NCI-H146 (cell line): ENCODE data around the gene IBA57.

Experiments used
- DNase-seq: peaks from one replicate; lab custom pipeline; 2025; lab: John Stamatoyannopoulos, UW

IBA57 gene

DNA sequence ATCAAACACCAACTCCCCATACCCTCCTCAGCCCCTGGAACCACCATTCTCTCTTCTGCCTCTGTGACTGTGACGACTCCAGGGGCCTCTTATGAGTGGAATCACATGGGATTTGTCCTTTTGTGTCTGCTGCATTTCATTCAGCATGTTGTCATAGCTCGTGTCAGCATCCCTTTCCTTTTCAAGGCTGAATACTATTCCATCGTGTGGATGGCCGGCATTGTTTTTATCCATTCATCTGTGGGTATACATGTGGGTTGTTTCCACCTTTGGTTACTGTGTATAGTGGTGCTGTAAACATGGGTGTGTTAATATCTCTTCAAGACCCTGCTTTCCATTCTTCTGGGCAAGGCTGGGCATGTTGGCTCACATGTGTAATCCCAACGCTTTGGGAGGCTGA is 25.2 kb downstream of the IBA57 start:
- DNase-seq: no peak

DNA sequence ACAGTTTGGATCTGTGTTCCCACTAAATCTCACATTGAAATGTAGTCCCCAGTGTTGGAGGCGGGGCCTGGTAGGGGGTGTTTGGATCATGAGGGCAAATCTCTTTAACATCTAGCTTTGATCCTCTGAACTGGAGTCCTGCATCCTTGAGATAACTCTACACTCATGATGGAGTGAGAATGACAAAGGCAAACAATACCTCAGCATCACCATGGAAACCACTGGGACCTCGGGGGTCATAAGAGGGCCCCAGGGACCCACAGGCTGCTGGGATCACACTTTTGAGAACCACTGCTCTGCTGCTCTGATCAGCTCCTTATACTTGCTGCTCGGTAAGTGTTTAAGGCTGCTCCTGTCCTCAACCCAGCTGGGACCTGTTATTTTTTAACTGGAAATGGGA is 28.8 kb downstream of the IBA57 start:
- no peak for DNase-seq

DNA sequence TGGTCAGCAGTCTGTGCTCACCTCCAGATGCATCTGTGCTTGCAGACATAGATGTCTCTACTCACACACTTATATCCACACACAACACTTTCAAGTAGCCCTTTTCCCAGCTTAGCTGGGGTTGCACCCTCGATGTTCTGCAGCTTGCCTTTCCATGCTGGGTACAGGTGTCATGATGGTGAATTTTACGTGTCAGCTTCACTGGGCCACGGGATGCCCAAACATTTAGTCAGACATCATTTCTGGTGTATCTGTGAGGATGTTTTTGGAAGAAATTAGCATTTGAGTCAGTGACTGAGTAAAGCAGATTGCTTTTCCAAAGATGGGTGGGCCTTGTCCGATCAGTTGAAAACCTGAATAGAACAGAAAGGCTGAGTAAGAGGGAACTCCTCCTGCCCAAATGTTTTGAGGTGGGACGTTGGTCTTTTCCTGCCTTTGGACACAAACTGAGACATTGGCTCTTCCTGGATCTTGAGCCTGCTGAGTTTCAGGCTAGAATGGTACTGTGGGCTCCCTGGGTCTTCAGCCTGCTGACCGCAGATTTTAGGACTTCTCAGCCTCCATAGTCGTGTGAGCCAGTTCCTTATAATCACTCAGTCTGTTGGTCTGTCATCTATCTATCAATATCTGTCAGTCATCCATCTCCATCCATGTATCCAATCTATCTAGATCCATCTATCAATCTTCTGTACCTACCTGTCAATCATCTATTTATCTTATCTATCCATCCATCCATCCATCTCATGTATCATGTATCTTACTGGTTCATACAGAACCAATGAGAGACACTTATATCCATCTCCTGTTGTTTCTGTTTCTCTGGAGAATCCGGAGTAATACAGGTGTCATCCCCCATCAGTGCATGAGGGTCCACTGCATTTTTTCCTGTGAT is 29.6 kb downstream of the IBA57 start:
- no peak for DNase-seq

DNA sequence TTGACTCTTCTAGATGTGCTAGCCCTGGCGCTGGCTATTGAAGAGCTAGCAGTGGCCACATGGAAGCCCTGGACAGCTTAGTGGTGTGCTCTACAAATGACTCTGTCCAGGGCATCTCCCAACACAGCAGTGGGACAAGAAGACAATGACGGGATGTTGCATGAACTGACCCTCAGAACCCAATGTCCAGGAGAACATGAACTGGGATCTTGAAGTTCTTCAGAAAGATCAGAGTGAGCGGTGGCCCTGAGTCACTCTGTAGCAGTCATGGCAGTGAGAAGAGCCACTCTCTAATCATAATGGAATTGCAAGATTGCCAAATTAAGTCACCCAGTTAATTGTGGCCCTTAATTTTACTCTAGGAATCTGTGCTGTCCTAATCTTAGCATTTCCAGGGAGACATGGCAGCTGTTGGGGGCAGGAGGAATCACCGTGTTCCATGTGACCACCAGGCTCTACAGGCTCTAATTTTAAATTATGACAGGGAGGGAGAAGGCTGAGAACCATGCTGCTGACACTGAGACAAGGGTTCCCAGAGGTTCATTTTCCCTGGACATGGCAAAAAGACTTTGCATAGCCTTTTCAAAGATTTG is 32.0 kb downstream of the IBA57 start:
- no peak for DNase-seq

DNA sequence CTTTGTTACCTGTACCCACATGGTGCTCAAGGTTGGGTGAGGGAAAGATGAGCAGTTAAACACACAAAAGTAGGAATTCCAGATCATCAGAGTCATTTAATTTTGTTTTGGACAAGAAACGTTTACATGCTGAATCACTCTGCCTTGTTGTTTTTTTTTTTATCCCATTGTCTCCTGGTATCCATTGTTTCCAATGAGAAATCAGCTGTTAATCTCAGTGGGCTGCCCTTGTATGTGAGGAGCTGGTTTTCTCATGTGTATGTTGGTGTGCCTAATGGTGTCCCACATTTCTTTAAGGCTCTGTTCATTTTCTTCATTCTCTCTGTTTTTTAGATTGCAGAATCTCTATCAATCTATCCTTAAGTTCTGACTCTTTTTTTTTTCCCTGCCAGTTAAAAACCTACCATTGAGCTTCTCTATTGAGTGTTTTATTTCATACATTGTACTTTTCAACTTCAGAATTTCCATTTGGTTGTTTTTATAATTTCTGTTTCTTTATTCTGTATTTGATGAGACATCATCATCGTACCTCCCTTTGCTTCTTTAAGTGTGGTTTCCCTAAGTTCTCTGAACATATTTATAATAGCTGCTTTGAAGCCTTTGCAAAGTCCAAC is 33.5 kb downstream of the IBA57 start:
- no peak for DNase-seq

DNA sequence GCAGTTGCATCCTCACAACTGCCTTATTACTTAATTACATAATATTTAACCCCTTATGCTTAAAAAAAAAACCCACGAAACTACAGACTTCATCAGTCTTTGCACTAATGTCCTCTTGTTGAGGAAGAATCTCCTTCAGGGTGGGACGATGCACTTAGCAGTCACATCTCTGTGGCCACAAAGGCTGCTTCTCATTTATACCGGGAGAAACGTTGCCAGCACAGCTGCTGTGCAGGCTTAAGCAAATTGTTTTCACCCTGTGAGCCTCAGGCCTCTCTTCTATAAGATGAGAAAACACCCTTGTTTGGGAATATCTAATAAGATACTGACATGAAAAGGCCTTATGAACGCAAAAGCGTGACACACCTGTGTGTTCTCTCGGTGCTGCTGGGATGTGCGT is 39.4 kb downstream of the IBA57 start:
- no peak for DNase-seq

DNA sequence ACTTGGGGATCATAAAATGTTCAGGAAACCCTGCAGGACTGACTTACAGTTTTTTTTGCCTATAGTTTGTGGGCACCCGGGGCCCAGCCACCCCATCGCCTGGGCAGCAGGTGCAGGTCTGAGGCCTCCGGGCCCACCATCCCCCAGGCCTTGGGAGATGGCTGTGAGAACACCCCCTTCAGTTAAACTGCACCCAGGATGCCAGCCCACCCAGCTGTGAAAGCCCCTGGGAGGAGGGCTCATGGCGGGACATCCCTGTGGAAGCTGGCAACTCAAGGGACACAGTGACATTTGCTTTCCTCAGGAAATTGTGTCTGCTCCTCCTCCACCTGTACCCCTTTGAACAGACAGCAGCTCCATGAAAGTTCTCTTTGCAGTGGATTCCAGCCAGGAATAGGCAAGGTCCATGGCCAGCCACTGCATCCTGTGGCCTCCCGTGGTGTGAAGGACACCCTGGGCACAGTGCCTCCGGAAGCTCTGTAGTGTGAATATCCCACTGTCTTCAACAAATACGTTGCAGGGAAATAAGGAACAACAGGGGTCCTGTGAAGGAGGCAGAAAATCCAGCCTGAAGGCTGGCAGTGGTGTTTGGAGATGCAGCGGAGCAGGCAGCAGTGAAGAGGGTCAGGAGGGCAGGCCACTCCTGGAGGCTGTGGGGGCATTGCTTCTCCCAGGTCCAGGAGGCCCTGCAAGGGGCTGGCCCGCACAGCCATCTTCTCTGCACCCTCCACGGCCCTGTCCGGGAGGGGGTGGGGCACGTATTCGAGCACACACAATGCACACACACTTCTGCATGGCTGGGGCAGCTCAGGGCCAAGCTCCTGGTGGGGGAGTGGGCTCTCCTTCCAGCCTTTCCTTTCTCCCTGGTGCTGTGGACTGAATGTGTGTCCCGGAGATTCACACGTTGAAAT is 40.2 kb downstream of the IBA57 start:
- no peak for DNase-seq

DNA sequence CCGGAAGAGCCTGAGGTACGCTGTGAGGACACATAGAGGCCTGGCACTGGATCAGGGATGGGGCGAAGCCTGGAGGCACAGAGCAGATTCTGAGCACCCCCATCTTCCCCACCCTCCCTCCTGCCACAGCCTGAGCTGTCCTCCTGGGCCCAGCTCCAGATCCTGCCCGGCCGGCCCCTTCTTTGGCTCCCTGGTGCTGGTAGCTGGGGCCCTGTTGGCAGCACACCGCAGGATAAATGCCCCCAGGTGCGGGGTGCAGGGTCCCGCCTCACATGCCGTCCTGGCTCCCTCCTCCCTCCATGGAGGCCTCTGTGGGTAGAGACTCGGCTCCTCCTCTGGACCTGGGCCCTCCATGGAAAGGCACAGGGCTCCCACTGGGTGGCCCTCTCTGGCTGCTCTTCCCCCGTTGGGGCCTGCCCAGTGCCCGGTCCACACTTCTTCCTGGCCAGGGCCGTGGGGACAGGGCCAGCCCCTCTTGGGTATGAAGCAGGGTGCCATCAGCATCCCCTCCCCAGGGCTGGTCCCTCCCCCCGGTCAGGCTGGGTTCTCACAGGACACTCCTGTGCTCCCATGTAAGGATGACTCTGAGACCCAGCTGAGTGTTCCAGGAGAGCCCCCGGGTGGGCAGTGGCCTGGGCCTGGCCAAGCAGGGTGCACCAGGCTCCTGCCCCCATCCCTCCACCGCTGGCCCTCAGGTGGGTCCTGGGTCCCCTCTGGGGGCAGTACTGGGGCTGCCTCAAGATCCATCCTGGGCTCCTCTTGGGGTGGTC is 41.2 kb downstream of the IBA57 start:
- DNase-seq: no peak

DNA sequence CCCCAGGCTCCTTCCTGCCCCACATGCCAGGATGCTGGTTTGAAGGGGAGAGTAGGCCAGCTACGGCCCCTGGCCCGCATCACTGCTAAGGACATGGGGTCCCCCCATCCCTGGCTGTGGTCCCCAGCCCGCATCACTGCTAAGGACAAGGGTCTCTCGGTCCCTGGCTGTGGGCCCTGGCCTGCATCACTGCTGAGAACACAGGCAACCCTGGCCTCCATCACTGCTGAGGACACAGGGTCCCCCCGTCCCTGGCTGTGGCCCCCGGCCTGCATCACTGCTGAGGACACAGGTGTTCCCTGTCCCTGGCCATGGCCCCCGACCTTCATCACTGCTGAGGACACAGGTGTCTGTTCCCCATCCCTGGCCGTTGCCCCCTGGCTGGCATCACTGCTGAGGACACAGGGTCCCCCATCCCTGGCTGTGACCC is 41.8 kb downstream of the IBA57 start:
- DNase-seq: no peak

DNA sequence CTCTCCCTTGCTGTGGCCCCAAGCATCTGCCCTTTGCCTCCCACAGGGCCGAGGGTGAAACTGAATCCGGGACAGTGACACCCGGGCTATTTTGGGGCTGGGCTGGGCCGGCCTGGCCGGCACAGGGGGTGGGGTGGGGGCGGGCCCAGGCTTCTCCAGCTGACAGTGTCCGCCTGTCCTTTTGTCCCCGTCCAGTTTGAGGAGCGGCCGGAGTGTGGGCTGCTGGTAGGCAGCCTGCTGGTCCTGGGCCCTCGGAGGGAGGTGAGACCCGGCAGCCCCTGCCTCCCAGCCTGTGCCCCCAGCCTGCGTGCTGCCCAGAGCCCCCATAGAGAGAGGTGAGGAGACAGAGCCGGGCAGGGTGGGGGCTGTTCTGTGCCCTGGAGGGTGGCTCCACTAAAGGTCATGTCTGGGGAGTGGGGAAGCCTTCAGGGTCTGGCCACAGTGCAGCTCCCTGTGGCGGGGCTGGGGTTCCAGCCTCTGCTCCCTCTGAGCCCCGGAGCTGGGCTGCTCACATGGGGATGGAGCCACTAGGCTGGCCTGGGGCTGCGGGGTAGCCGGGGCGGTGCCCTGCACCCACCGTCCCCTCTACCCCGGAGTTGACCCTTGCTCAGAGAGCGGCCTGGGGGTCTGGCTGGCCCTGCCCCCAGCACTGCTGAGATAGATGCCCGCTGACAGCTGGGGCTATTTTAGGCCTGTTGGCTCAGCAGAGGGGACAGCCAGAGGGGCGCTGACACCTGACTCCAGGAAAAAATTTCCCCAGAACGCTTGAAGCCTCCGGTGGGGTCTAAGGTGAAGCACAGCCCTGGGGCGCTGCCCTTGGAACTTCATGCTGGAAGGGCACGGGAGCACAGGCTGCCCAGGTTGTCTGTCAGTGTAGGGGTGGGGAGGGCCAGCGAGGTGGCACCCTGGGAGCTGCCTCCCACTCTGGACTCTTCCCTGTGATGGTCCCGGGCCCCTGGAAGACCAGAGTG is 42.5 kb downstream of the IBA57 start, which contains the start of gene OBSCN:
OBSCN (plus strand) TSS at position 194 of the 971 bp plus-strand sequence. CDS start 3,740 bp downstream, outside the sequence.
- no peak for DNase-seq

DNA sequence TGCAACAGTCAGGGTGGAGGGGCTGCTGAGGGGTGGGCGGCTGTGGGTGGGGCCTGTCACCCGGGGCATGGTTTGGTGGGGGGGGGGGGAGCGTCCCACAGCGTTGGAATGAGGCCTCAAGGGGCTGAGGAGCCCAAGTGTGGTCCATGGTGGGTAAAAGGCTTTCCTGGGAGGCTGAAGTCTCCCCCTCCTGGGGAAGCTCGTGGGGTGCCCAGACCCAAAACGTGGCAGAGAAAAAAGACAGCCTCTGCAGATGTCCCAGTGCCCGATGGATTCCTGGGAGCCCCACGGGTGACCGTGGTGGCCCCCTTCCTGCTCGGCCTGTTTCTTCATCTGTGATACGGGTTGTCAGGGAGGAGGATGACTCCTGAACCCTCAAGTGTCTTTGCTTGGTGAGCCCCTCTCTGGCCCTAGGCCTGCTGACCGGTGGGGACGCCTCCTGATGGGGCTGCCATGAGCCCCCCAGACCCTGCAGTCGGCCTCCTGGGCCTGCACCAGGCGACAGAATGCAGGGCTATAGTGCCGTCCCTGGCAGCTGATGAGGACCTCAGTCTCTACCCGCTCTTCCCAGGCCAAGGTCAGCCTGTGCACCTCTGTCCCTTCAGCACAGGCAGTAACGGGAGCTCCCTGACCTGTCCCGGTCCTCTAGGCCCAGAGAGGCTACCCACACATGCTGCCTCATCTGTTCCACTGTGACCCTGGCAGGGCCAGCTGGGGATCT is 43.4 kb downstream of the IBA57 start:
- no peak for DNase-seq

DNA sequence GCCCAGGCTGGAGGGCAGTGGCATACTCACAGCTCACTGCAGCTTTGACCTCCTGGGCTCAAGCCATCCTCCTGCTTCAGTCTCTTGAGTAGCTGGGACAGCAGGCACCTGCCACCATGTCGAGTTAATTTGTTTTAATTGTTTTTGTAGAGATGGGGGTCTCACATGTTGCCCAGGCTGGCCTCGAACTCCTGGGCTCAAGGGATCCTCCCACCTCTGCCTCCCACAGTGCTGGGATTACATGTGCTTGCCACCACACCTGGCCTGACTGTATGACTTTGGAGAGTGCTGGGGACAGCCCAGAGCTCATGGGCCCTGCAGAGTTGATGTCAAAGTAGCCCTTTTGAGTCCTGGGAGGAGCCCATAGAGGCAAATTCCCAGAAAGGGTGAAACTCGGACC is 44.1 kb downstream of the IBA57 start:
- DNase-seq: no peak

DNA sequence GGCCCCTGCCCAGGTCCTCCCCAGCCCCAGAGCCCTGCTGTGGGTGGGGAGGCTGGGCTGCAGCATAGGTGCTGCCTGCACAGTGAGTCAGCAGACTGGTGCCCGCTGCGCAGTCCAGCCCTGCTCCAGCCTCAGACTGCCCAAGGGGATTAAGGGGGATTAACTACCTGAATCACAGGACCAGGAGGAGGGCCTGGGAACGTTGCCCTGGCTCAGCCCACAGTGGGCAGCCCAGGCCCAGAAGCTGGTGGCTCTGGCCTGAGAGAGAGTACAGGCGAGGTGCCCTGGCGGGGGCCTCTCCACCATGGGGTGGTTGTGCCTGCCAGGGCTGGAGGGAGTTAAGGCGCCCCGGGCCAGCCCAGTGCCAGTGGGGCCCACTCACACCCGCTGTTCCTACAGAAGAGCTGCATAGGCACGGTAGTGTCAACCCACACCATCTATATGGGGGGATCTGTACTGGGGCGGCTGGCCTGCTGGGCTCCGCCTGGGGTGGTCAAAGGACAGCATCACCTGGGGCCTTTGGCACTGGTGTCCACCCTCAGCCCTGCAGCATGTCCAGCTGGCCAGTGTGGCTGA is 44.6 kb downstream of the IBA57 start:
- no peak for DNase-seq

DNA sequence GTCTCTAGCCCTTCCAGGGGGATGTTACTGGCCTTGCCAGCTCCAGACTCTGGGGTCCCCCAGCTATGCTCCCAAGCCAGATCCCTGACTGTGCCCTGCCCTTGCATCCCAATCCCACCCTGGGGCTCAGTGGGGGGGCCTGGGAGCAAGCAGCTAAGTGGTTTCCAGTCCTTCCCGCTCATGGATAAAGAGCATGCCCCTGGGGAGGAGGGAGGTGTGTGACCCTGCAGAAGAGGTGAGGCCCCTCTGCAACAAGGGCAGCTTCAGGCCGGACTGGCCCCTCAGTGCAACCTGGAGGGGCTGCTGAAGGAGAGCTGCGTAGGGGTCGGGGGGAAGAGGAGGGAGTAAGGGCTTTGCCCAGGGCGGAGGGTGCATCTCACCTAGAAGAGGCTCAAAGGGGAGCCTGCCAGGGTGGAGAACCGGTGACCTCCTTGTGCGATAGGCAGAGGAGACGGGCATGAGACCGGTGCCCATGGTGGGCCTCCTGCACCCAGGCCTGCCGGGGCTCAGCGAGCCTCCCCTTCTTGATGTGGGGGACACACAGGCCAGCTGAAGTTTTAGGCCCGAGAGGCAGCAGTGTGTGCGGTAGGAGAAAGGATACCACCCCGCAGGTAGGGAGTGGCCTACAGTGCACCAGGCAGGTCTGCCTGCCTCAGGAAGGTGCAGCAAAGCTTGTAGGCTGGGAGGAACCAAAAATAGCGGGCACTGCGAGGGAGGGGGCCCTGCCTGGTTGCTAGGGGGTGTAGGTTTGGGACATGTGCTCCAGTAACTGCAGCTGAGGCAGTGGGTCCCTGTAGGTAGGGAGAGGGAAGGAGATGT is 45.3 kb downstream of the IBA57 start:
- no peak for DNase-seq

DNA sequence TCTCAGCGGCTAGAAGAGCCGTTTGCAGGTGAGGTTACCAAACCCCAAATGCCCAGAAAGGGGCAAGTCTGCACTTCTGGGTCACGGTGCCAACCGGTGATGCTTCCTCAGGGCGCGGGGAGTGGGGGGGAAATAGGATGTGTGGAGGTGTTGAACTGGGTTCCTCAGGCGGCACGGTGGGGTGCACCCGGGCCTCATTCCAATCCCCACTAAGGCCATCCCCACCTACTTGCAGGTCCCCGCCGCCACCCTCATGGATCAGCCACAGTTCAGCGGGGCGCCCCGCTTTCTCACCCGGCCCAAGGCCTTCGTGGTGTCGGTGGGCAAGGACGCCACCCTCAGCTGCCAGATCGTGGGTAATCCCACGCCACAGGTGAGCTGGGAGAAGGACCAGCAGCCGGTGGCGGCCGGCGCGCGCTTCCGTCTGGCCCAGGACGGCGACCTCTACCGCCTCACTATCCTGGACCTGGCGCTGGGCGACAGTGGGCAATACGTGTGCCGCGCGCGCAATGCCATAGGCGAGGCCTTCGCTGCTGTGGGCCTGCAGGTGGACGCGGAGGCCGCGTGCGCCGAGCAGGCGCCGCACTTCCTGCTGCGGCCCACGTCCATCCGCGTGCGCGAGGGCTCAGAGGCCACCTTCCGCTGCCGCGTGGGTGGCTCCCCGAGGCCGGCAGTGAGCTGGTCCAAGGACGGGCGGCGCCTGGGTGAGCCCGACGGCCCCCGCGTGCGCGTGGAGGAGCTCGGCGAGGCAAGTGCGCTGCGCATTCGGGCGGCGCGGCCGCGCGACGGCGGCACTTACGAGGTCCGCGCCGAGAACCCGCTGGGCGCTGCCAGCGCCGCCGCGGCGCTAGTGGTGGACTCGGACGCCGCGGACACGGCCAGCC is 46.2 kb downstream of the IBA57 start:
- no peak for DNase-seq

DNA sequence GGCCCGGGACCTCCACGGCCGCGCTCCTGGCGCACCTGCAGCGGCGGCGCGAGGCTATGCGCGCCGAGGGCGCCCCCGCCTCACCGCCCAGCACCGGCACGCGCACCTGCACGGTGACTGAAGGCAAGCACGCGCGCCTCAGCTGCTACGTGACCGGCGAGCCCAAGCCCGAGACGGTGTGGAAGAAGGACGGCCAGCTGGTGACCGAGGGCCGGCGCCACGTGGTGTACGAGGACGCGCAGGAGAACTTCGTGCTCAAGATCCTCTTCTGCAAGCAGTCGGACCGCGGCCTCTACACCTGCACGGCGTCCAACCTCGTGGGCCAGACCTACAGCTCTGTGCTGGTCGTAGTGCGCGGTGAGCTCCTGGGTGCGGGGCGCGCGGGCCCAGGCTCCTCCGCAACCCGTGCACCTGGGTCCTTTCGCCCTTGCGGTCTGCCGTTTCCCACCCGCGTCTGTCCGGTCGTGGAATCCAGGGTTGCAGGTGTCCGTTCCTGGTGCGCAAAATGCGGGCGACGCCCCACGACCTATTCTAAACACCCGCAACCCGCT is 46.9 kb downstream of the IBA57 start:
- DNase-seq: no peak
